HG03520 (cell line): ENCODE measurements around the gene KIAA0586.
A peak's percentile ranks its signal among the peaks of the same experiment; 100 is the strongest.
"Not testable (repeated sequence)": the region's sequence is repeated elsewhere in the genome, so short reads cannot be mapped to it uniquely, and the experiment has no call there.

ENCODE experiments used
- ATAC-seq: cut with Tn5 transposase; IDR thresholded peaks from one replicate; pipeline ENCODE4 v1.9.1; 2021; ENCODE audit warnings: mild to moderate bottlenecking, moderate library complexity; ENCODE audit not compliant: unreplicated experiment

Gene KIAA0586

GRCh38 chr14:58427281-58428117 is at the start of gene KIAA0586, which contains the start of gene TIMM9:
TSS of gene KIAA0586 (plus strand) at chr14:58427719. CDS start at chr14:58428265, 546 bp downstream.
TSS of gene TIMM9 (minus strand) at chr14:58427531. CDS start at chr14:58411945, 15,586 bp downstream.
- peak; percentile 79 for ATAC-seq

GRCh38 chr14:58390830-58391229 is 36.7 kb upstream of the KIAA0586 start:
- ATAC-seq, result no peak

- no peak for ATAC-seq
These were observed 32.0 kb upstream of the KIAA0586 start for GRCh38 chr14:58395562-58395811.

- peak; percentile 88 for ATAC-seq
These were observed 31.4 kb upstream of the KIAA0586 start, which contains the start of gene TOMM20L for GRCh38 chr14:58395812-58396788. TSS of gene TOMM20L (plus strand) at chr14:58395930. CDS start at chr14:58395958, 28 bp downstream.

GRCh38 chr14:58397156-58397555 is 30.4 kb upstream of the KIAA0586 start:
- no peak for ATAC-seq

GRCh38 chr14:58398495-58398894 is 29.0 kb upstream of the KIAA0586 start:
- ATAC-seq, result no peak

- ATAC-seq, result no peak
These were observed 28.6 kb upstream of the KIAA0586 start for GRCh38 chr14:58398895-58399294.

GRCh38 chr14:58401587-58401986 is 25.9 kb upstream of the KIAA0586 start:
- ATAC-seq, result no peak

GRCh38 chr14:58408681-58409215 is 18.8 kb upstream of the KIAA0586 start:
- no peak for ATAC-seq

- no peak for ATAC-seq
These were observed 12.7 kb upstream of the KIAA0586 start for GRCh38 chr14:58414845-58415244.

GRCh38 chr14:58415636-58416547 is 11.6 kb upstream of the KIAA0586 start:
- ATAC-seq, result no peak

GRCh38 chr14:58416934-58417333 is 10.6 kb upstream of the KIAA0586 start:
- not testable (repeated sequence) for ATAC-seq

GRCh38 chr14:58426670-58427280 is 744 bp upstream of the KIAA0586 start:
- ATAC-seq, result peak; percentile 31

- ATAC-seq, result no peak
These were observed 682 bp downstream of the KIAA0586 start for GRCh38 chr14:58428118-58428683.

GRCh38 chr14:58430156-58430555 is 2.6 kb downstream of the KIAA0586 start:
- ATAC-seq, result no peak

- ATAC-seq, result no peak
These were observed 12.0 kb downstream of the KIAA0586 start for GRCh38 chr14:58439476-58439875.

- no peak for ATAC-seq
These were observed 17.1 kb downstream of the KIAA0586 start for GRCh38 chr14:58444627-58445026.

- ATAC-seq, result no peak
These were observed 28.2 kb downstream of the KIAA0586 start for GRCh38 chr14:58455593-58456265.

- no peak for ATAC-seq
These were observed 33.3 kb downstream of the KIAA0586 start for GRCh38 chr14:58460772-58461171.
